K562 (cell line): ENCODE results near the gene WDR88. TPM values are rescaled to one million over a fixed set of nuclear protein-coding genes. Genes with fewer than 3 reads are reported as not detected.

ENCODE experiments used
- GATAD2A ChIP-seq: fragments of 450-650 bp; IDR thresholded peaks from 2 replicates; pipeline ENCODE4 v1.6.1; 2017
- POLR2H ChIP-seq: IDR thresholded peaks from 2 replicates; pipeline ENCODE4 v1.6.1; 2016; ENCODE audit warnings: missing genetic modification characterization, low read depth, mild to moderate bottlenecking, control low read depth, missing compliant biosample characterization, moderate library complexity
- ZNF184 ChIP-seq: sonication (generic); formaldehyde crosslinking; IDR thresholded peaks from 2 replicates; pipeline ENCODE4 v1.5.0; 2020; ENCODE audit warnings: missing genetic modification reagents
- polyA plus RNA-seq, 8 experiments: library from polyadenylated mRNA; depleted of rRNA in 4 of 8; stranded (reverse) in 5 of 8; unstranded in 3 of 8; fragments of >200 nt; fragmentation: Nextera tagmentation in 2 of 8; fragmentation: Illumina TruSeq in 1 of 8; extraction: Ambion mirVana in 2 of 8; extraction: Trizol in 1 of 8; gene quantifications; 2 replicates each; pipeline versions ENCODE4 v1.2.1 to v1.2.3, GENCODE V29; 2011 to 2014; ENCODE audit warnings: inconsistent platforms in 1 of 8, missing spikeins in 1 of 8
- total RNA-seq, 7 experiments: library from RNA; depleted of rRNA in 6 of 7; stranded (reverse); fragments of >200 nt in 6 of 7; fragmentation: Illumina TruSeq in 2 of 7; extraction: Trizol in 2 of 7; gene quantifications; 2 replicates each; pipeline versions ENCODE4 v1.2.1 to v1.2.3, GENCODE V29; 2011 to 2021; ENCODE audit warnings: low replicate concordance in 1 of 7
- TF ChIP-seq, protein P1 (sequence below), 2 experiments: fragments of 450-650 bp in 1 of 2; sonication (generic) in 1 of 2; formaldehyde crosslinking in 1 of 2; IDR thresholded peaks; 2 replicates each; pipeline versions ENCODE4 v1.7.1 to v1.9.0; 2016 to 2022; ENCODE audit warnings: inconsistent platforms in 1 of 2, mild to moderate bottlenecking in 1 of 2, missing genetic modification reagents in 1 of 2
- TF ChIP-seq, protein P2 (sequence below): fragments of 250-450 bp; sonication (Bioruptor Pico); IDR thresholded peaks from 2 replicates; pipeline ENCODE4 v1.4.0; 2020; ENCODE audit warnings: borderline replicate concordance
- TF ChIP-seq, protein P3 (sequence below): fragments of 450-650 bp; formaldehyde crosslinking; IDR thresholded peaks from 2 replicates; pipeline ENCODE4 v1.4.0; 2022; ENCODE audit warnings: missing genetic modification characterization
- TF ChIP-seq, protein P4 (sequence below): IDR thresholded peaks from 2 replicates; pipeline ENCODE4 v1.6.1; 2014; ENCODE audit warnings: antibody characterized with exemption

The WDR88 gene
- total and polyA plus RNA-seq, 9 of the 15 experiments (the other 6 are each of a cell fraction or from before 2014, with no cell fraction given): 0.03 to 0.04 TPM; not detected in 7

DNA sequence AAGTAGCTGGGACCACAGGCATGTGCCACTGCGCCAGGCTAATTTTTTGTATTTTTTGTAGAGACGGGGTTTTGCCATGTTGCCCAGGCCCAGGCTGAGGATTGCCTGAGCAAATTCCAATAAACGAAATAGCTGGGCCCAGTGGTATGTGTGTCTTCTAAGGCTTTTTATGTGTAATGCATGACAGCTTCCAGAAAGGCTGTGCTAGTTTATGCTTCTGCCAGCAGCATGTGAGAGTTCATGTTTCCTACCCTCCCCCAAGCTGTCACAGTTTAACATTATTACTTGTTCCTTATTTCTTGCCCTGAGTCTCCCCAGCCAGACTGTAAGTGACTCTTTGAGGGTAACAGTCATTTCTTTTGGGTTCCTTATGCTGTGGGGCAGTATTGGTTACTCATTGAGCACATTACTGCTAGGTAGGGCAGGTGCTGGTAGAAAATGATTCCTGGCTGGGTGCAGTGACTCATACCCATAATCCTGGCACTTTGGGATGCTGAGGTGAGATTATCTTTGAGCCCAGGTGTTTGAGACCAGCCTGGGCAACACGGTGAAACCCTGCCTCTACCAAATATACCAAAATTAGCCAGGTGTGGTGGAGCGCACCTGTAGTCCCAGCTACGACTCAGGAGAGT is 37.4 kb upstream of the WDR88 start (continued):
- TF ChIP-seq, protein P1, sequence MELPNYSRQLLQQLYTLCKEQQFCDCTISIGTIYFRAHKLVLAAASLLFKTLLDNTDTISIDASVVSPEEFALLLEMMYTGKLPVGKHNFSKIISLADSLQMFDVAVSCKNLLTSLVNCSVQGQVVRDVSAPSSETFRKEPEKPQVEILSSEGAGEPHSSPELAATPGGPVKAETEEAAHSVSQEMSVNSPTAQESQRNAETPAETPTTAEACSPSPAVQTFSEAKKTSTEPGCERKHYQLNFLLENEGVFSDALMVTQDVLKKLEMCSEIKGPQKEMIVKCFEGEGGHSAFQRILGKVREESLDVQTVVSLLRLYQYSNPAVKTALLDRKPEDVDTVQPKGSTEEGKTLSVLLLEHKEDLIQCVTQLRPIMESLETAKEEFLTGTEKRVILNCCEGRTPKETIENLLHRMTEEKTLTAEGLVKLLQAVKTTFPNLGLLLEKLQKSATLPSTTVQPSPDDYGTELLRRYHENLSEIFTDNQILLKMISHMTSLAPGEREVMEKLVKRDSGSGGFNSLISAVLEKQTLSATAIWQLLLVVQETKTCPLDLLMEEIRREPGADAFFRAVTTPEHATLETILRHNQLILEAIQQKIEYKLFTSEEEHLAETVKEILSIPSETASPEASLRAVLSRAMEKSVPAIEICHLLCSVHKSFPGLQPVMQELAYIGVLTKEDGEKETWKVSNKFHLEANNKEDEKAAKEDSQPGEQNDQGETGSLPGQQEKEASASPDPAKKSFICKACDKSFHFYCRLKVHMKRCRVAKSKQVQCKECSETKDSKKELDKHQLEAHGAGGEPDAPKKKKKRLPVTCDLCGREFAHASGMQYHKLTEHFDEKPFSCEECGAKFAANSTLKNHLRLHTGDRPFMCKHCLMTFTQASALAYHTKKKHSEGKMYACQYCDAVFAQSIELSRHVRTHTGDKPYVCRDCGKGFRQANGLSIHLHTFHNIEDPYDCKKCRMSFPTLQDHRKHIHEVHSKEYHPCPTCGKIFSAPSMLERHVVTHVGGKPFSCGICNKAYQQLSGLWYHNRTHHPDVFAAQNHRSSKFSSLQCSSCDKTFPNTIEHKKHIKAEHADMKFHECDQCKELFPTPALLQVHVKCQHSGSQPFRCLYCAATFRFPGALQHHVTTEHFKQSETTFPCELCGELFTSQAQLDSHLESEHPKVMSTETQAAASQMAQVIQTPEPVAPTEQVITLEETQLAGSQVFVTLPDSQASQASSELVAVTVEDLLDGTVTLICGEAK (IDR thresholded peaks at IDR 0.05): no peak
- TF ChIP-seq, protein P1 (CRISPR knock-in tag; IDR thresholded peaks at IDR 0.05): no peak
- TF ChIP-seq GATAD2A: no peak
- TF ChIP-seq, protein P2, sequence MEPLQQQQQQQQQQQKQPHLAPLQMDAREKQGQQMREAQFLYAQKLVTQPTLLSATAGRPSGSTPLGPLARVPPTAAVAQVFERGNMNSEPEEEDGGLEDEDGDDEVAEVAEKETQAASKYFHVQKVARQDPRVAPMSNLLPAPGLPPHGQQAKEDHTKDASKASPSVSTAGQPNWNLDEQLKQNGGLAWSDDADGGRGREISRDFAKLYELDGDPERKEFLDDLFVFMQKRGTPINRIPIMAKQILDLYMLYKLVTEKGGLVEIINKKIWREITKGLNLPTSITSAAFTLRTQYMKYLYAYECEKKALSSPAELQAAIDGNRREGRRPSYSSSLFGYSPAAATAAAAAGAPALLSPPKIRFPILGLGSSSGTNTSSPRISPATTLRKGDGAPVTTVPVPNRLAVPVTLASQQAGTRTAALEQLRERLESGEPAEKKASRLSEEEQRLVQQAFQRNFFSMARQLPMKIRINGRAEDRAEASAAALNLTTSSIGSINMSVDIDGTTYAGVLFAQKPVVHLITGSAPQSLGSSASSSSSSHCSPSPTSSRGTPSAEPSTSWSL: no peak
- TF ChIP-seq ZNF184 (CRISPR knock-in tag): no peak
- no peak for TF ChIP-seq POLR2H (tag)
- TF ChIP-seq, protein P3, sequence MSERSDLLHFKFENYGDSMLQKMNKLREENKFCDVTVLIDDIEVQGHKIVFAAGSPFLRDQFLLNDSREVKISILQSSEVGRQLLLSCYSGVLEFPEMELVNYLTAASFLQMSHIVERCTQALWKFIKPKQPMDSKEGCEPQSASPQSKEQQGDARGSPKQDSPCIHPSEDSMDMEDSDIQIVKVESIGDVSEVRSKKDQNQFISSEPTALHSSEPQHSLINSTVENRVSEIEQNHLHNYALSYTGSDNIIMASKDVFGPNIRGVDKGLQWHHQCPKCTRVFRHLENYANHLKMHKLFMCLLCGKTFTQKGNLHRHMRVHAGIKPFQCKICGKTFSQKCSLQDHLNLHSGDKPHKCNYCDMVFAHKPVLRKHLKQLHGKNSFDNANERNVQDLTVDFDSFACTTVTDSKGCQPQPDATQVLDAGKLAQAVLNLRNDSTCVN: no peak
- TF ChIP-seq, protein P4, sequence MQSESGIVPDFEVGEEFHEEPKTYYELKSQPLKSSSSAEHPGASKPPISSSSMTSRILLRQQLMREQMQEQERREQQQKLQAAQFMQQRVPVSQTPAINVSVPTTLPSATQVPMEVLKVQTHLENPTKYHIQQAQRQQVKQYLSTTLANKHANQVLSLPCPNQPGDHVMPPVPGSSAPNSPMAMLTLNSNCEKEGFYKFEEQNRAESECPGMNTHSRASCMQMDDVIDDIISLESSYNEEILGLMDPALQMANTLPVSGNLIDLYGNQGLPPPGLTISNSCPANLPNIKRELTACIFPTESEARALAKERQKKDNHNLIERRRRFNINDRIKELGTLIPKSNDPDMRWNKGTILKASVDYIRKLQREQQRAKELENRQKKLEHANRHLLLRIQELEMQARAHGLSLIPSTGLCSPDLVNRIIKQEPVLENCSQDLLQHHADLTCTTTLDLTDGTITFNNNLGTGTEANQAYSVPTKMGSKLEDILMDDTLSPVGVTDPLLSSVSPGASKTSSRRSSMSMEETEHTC: no peak
- TF ChIP-seq, all 486 proteins: peak for 0
